ENCODE measurements around the gene HSD17B8.
A peak's percentile ranks its signal among the peaks of the same experiment; 100 is the strongest.

HSD17B8 gene

GRCh38 chr6:33171880-33172687 is 32.4 kb upstream of the HSD17B8 start:
- no peak for DNase-seq

GRCh38 chr6:33172688-33173534 is 31.5 kb upstream of the HSD17B8 start:
- no peak for DNase-seq

- no peak for DNase-seq
These were observed 30.8 kb upstream of the HSD17B8 start for GRCh38 chr6:33173535-33174180.

- DNase-seq, result no peak
These were observed 29.7 kb upstream of the HSD17B8 start for GRCh38 chr6:33174784-33175183.

GRCh38 chr6:33175436-33176069 is 28.9 kb upstream of the HSD17B8 start:
- no peak for DNase-seq

GRCh38 chr6:33176906-33177305 is 27.5 kb upstream of the HSD17B8 start:
- DNase-seq, result no peak

GRCh38 chr6:33177552-33178446 is 26.7 kb upstream of the HSD17B8 start:
- DNase-seq, result no peak

GRCh38 chr6:33178755-33179475 is 25.5 kb upstream of the HSD17B8 start:
- no peak for DNase-seq

GRCh38 chr6:33181141-33181540 is 23.3 kb upstream of the HSD17B8 start:
- DNase-seq, result no peak

- DNase-seq, result peak; percentile 32
These were observed 21.3 kb upstream of the HSD17B8 start for GRCh38 chr6:33183071-33183683.

- DNase-seq, result no peak
These were observed 19.3 kb upstream of the HSD17B8 start for GRCh38 chr6:33185190-33185589.

GRCh38 chr6:33185654-33186187 is 18.7 kb upstream of the HSD17B8 start:
- no peak for DNase-seq

GRCh38 chr6:33187809-33188208 is 16.6 kb upstream of the HSD17B8 start:
- no peak for DNase-seq

GRCh38 chr6:33189164-33189563 is 15.3 kb upstream of the HSD17B8 start:
- no peak for DNase-seq

- DNase-seq, result no peak
These were observed 14.6 kb upstream of the HSD17B8 start for GRCh38 chr6:33189625-33190448.

- no peak for DNase-seq
These were observed 13.8 kb upstream of the HSD17B8 start for GRCh38 chr6:33190504-33191107.

- DNase-seq, result no peak
These were observed 12.9 kb upstream of the HSD17B8 start for GRCh38 chr6:33191383-33192104.

GRCh38 chr6:33192105-33192646 is 12.3 kb upstream of the HSD17B8 start, which contains the start of gene COL11A2:
Gene COL11A2, minus strand, starts transcription at chr6:33192467. Its CDS starts 227 bp downstream, at chr6:33192240.
- DNase-seq, result no peak
